GM13976 (cell line): ENCODE results near the gene CFAP46.

Experiments used
- DNase-seq: peaks from one replicate; pipeline ENCODE4 v3.0.0; 2012; ENCODE audit warnings: low spot score
- CTCF ChIP-seq: IDR thresholded peaks from 2 replicates; pipeline ENCODE4 v1.5.1; 2012; ENCODE audit warnings: borderline replicate concordance, mild to moderate bottlenecking; ENCODE audit not compliant: insufficient read depth; ENCODE audit errors: extremely low read depth, missing control alignments, control extremely low read depth
- in situ Hi-C: fragments of 300-500 bp; cut with MboI; formaldehyde crosslinking; loops from one replicate; pipeline ENCODE4 v1.12.0; 2022; ENCODE audit warnings: low sequenced_read_pairs, mixed read lengths, inconsistent platforms; ENCODE audit not compliant: unreplicated experiment

Gene CFAP46

GRCh38 chr10:132850246-132850645, 92.1 kb downstream of the CFAP46 start:
- no peak for TF ChIP-seq CTCF
- no peak for DNase-seq
- in situ Hi-C loops = no loop called here

GRCh38 chr10:132849546-132850031, 92.8 kb downstream of the CFAP46 start:
- in situ Hi-C loops = no loop called here
- DNase-seq = no peak

GRCh38 chr10:132848951-132849545, 93.3 kb downstream of the CFAP46 start:
- no peak for TF ChIP-seq CTCF
- in situ Hi-C loops = no loop called here
- no peak for DNase-seq

More at GRCh38 chr10:132849546-132850031, 92.8 kb downstream of the CFAP46 start:
- TF ChIP-seq CTCF = no peak

- DNase-seq = no peak
- in situ Hi-C loops = no loop called here
- no peak for TF ChIP-seq CTCF
These were observed 94.1 kb downstream of the CFAP46 start for GRCh38 chr10:132848291-132848701.

GRCh38 chr10:132847856-132848255, 94.5 kb downstream of the CFAP46 start:
- in situ Hi-C loops = no loop called here
- TF ChIP-seq CTCF = no peak
- no peak for DNase-seq

- in situ Hi-C loops = no loop called here
- DNase-seq = no peak
- TF ChIP-seq CTCF = no peak
These were observed 95.0 kb downstream of the CFAP46 start for GRCh38 chr10:132847416-132847777.
